AG09319 (cell line): ENCODE measurements around the gene KLK6.

Experiments
- DNase-seq: peaks from one replicate; pipeline ENCODE4 v3.0.0-alpha.2; 2010; ENCODE audit warnings: low read depth; ENCODE audit errors: extremely low read depth
- TF ChIP-seq, protein P1 (sequence below): IDR thresholded peaks from 2 replicates; pipeline ENCODE4 v1.5.1; 2011; ENCODE audit warnings: low read depth, mild to moderate bottlenecking, inconsistent platforms, low read length, moderate library complexity

The KLK6 gene

DNA sequence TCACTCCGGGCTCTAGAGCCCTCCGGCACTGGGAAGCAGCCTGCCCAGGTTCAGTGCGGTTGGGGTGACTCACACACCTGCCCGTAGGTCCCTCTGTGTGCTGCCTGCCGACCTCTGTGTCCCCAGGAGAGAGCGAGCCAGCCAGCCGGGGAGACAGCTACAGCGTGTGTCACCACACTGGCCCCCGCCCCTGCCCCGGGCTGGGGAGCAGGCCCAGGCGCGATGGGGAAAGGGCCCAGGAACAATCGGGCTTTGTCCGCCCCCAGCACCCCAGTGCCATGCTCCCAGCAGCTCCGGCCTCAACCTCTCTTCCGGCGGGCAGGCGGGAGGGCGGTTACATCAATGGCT lies at the start of gene KLK6:
KLK6 (minus strand) TSS at position 179 of the 348 bp plus-strand sequence. CDS start 1,487 bp downstream, outside the sequence.
- DNase-seq: no peak
- TF ChIP-seq, protein P1, sequence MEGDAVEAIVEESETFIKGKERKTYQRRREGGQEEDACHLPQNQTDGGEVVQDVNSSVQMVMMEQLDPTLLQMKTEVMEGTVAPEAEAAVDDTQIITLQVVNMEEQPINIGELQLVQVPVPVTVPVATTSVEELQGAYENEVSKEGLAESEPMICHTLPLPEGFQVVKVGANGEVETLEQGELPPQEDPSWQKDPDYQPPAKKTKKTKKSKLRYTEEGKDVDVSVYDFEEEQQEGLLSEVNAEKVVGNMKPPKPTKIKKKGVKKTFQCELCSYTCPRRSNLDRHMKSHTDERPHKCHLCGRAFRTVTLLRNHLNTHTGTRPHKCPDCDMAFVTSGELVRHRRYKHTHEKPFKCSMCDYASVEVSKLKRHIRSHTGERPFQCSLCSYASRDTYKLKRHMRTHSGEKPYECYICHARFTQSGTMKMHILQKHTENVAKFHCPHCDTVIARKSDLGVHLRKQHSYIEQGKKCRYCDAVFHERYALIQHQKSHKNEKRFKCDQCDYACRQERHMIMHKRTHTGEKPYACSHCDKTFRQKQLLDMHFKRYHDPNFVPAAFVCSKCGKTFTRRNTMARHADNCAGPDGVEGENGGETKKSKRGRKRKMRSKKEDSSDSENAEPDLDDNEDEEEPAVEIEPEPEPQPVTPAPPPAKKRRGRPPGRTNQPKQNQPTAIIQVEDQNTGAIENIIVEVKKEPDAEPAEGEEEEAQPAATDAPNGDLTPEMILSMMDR: no peak

DNA sequence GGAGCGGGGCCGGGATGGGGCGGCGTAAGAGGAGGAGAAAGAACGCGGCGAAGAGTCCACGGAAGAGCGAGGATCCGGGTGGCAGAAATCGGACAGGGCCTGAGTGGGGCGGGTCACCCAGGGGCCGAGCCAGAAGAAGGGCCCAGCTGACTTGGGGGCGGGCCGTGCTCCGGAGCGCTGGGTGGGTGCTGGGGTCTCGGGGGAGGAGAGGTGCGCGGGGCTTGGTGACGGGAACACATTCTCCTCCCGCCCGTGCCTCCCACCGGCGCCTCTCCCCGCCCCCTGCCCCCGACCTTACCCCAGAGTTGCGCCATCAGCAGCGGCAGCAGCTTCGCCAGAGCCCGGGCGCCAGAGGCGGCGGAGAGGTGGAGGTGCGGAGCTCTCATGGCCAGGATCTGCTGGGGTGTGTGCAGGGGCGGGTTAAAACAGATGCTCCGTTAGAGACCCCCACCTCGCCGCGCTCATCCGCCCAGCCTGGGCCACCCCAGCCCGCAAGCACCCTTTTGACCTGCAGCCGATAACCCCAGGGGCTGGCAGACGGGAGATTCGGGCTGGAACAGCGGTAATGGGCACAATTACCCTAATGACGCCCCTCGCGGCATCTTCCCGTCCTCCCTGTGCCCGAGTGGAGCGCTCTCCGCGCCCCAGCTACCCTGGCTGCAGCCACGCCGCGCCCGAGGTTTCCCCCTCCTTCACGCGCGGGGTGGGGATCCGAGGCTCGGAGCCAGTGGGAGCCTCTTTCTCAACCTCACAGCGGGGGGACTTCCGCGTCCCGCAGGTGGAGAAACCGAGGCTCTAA lies 49.6 kb upstream of the KLK6 start:
- no peak for DNase-seq
- TF ChIP-seq, protein P1: no peak

DNA sequence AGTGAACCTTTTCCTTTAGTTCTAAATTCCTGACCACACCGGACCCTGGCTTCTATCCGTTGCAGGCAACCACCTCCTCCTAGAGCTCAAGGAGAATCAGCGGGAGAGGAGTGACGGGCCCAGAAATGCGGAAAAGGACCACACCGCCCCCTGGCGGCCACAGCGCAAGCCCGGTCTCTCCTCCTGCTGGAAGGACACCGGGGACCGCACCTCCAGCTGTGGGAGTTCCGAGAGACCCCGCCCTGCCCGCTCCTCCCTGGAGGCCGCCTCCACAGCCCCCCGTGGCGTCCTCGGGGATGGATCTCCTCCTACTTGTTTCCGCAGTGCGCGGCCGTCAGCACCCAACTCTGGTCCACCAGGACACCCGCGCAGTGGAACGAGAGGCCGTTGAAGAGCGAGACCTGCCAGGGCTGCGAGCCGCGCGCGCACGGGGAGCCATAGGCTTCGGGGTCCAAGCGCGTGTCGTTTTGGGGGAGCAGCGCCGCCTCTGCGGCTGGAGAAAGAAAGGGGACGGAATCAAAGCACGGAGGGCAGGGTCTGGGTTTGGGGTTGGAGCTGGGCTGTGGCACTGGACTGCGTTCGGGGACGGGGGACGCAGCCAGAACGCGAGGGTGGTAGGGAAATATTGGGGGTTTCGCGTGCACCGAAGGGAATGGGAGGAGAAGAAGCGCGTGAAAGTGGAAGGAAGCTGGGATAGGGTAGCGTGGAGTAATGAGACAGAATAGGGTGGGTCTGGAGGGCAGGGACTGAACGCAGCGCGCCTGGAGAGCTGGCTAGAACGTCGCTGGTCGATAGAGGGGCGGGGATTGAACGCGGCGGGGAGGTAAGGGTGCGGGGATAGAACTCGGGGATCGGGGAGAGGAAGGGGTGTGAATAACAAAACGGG lies 47.6 kb upstream of the KLK6 start:
- DNase-seq: no peak
- TF ChIP-seq, protein P1: peak; percentile 8; the same call in 1 of the 2 replicates

DNA sequence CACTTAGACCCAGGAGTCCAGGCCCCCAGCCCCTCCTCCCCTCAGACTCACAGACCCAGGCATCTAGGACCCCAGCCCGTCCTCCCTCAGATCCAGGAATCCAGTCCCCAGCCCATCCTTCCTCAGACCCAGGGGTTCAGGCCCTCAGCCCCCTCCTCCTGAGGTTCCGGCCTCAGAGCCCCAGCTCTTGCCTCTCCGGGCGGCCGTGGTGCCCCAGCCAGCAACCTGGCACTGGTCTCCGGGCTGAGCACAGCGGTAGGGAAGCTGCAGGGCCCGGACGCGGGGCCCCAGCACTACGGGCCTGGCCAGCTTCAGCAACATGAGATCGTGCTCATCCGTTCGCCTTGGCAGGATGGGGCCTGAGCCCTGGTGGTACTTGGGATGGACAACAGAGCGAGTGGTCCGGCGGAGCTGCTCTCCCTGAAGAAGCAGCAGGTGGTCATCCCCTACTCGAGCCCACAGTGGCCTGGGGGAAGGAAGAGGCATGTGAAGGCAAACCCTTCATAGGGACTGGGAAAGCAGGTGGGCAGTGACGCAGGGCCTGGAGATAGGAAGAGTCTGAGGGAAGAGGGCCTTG lies 46.4 kb upstream of the KLK6 start:
- TF ChIP-seq, protein P1: no peak
- DNase-seq: no peak

DNA sequence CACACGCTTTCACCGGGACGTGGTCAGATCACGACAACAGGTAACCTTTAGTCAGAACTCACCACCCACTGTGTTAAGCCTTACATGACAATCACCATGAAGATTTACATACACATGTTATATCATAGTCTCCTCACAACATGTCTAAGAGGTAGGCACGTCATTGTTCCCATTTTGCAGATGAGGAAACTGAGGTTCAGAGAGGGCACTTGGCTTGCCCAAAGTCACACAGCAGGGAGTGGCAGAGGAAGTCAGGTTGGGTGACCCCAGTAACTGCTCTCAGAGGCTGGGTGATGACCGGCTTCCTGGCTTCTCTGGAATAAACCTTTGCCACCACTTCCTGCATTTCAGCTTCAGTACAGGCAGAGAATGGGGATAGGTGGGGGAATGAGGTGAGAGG lies 44.9 kb upstream of the KLK6 start:
- no peak for DNase-seq
- TF ChIP-seq, protein P1: no peak

DNA sequence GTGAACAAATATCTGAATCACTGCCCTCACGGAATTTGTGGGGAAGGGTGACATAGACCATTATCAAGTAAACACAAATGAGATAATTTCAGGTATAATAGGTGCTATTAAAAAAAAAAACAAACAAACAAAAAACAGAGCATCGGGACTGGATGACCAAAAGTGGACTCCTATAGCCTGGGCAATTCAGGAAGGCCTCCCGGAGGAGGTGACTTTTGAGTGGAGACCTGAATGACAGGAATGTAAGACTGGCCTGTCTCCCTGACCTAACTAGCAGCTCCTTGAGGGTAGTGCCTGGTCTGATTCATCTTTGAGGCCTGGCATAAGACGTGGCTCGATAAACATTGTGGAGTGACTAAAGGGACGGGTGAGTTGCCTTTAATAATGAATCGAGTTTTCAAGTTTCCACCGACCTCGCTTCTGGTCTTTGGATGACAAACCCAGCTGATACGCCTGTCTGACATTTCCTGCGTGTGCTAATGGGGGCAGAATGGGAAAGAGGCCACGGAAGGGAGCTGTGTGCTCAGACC lies 43.3 kb upstream of the KLK6 start:
- TF ChIP-seq, protein P1: no peak
- DNase-seq: no peak
